ENCODE measurements around the gene ERCC6L. TPM values are rescaled to one million over a fixed set of nuclear protein-coding genes. Genes with fewer than 3 reads are reported as not detected.

Gene ERCC6L, protein sequence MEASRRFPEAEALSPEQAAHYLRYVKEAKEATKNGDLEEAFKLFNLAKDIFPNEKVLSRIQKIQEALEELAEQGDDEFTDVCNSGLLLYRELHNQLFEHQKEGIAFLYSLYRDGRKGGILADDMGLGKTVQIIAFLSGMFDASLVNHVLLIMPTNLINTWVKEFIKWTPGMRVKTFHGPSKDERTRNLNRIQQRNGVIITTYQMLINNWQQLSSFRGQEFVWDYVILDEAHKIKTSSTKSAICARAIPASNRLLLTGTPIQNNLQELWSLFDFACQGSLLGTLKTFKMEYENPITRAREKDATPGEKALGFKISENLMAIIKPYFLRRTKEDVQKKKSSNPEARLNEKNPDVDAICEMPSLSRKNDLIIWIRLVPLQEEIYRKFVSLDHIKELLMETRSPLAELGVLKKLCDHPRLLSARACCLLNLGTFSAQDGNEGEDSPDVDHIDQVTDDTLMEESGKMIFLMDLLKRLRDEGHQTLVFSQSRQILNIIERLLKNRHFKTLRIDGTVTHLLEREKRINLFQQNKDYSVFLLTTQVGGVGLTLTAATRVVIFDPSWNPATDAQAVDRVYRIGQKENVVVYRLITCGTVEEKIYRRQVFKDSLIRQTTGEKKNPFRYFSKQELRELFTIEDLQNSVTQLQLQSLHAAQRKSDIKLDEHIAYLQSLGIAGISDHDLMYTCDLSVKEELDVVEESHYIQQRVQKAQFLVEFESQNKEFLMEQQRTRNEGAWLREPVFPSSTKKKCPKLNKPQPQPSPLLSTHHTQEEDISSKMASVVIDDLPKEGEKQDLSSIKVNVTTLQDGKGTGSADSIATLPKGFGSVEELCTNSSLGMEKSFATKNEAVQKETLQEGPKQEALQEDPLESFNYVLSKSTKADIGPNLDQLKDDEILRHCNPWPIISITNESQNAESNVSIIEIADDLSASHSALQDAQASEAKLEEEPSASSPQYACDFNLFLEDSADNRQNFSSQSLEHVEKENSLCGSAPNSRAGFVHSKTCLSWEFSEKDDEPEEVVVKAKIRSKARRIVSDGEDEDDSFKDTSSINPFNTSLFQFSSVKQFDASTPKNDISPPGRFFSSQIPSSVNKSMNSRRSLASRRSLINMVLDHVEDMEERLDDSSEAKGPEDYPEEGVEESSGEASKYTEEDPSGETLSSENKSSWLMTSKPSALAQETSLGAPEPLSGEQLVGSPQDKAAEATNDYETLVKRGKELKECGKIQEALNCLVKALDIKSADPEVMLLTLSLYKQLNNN
- polyA plus RNA-seq (2013, experiment 1 of 2; ENCODE audit: insufficient read length): 3.2 TPM
- polyA plus RNA-seq (2013, experiment 2 of 2; ENCODE audit: insufficient read length): 3.3 TPM

DNA sequence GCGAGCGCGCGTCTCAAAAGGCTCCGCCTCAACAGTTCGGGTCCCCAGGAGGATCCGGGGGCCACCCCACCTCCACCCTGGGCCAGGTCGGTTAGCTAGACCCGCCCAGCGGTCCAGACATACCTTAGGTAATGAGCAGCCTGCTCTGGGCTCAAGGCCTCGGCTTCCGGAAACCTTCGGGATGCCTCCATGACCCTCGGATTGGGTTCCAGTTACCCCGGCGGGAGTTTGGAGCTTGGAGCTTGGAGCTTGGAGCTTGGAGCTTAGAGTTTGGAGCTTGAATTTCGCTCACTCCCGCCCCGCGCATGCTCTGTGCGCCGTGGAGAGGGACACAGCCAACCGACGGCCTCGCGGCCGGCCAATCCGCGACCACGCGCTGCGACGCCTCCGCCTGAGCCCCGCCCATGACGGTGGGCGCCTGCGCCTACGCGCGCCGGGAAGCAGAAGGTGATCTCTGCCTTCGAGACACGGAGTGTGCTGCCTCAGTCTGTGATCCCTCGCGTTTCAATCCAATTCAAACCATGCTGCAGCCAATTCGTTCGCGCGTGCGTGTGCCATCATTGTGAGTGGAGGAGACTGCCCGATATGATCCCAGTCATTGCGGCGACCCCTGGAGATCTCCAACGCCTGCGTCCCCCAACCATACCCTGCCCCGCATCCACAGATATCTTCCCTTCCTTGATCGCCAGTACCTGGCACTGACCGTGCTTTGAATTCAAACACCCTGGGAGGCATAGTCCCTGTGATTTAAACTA is at the start of gene ERCC6L:
Gene ERCC6L (minus strand): TSS at position 307 of the 755 bp plus-strand sequence. CDS start 116 bp downstream, at position 191.
- DNase-seq: peak; percentile 85

DNA sequence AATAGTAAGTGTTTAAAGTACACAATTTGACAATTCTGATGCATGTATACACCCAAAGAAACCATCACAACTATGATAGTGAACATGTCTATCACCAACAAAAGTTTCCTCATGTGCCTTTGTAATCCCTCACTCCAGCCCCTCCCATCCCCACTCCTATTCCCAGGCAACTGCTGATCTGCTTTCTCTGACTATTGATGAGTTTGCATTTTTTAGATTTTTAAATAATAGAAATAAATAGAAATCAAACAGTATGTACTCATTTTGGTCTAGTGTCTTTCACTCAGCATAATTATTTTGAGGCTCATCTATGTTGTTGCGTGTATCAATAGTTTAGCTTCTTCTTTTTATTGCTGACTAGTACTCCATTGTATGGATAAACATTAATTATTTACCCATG is 43.5 kb upstream of the ERCC6L start:
- no peak for DNase-seq

DNA sequence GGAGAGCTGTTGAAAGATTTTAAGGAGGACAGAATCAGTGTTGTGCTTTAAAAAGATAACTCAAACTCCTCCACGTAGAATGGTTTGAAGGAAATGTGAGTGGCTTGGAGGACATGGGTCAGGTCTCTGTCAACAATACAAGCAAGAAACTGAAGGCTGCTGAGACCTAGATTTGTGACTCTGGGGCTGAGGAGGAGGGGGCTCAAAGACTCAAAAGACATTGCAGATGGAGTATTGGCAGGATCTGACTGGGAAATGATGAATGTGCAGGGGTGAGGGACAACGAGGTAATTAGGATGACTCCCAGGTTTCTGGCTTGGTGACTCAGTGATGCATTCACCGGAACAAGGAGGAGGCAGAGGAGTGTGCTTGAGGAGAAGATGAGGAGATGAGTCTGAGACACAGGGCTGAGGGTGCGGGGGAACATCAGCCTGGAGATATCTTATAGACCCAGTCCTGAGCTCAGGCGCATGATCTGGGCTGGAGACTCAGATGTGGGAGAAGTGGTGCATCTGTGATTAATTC is 41.6 kb upstream of the ERCC6L start:
- peak; percentile 22 for DNase-seq

DNA sequence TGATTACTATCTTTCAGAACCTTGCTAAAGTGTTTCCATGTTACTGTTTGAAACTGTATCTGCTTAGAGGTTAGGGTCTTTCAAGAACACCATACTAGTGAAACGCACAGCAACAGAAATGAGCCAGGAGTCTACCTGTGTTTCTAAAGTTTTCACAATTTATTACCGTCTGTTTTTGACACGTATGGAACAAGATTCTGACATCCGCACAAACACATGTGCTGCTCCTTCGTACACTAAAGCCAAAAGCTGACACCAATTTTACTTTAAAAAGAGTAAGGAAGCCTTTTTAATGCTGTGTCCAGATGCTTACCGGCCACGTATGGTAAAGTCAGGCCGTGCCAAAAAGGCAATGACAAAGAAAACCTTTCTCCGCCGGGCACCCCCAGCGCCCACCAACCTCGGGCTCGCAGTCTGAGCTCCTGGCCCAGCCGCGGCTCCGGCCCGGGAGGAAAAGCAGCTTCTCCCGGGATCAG is 37.7 kb upstream of the ERCC6L start:
- no peak for DNase-seq

DNA sequence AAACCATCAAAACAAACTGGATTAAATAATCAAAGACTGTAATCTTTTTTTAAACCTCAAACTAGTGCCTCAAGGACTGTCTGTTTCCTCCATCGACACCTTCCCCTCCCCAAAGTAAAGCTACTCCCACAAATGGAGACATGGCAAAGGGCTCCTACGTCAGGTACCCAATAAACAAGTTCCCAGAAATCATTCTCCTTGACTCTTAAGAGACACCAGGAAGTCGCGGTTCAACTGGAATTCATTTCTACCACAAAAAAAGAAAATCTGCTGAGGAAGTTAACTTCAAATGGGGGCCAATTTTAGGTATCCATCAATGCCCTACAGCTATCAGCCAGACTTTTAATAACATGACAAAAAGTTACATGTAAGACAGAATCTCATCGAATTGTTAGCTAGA is 35.7 kb upstream of the ERCC6L start:
- DNase-seq: no peak

DNA sequence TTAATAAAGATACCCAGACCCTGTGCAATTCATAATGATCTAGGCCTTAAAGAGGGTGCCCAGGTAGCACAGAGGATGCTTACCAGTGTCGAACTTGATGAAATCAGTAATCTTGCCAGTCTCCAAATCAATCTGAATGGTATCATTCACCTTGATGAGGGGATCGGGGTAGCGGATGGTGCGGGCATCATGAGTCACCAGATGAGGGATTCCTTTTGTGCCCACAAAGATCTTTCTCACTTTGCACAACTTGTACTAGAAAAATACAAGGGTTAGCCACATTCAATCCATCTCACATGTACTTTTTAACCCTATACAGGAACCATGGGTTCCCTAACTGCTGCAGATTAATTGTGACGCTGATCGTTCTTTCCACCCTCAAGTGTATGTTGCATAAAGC is 34.9 kb upstream of the ERCC6L start:
- no peak for DNase-seq

DNA sequence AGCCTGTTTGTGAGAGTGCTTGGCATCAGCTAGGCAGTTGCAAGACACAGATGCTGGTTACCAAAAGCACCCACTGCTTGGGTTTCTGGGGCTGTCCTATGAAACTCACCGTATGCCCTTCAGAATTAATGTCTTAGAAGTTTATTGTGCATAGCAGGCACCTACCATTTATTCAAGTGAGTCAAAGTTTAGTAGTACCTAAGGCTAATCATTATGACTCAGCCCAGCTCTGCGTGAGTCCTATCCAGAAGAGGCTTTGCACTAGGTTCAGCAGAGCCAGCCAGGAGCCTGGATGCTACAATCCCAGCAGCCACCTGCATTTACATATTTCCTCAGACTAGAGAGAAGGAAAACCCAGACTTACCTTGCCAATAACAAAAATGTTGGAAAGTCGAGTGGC is 34.0 kb upstream of the ERCC6L start:
- no peak for DNase-seq

DNA sequence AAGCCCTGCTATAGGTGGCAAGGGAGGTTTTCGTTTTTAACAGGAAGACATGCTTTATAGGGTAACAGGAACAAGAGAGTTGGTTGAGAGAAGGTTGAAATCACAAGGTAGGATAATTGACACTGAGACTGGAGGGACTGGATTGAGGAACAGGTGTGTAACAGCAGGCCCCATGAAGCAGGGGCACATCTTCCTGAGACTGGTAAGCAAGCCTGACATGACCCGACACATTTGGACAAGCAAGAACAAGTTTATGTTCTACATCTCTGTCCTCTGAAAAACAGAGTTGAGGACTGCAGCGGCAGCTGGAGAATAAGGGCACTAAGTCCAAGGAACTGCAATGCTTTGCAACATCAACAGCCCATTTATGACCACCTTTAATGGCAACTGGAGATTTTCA is 33.0 kb upstream of the ERCC6L start:
- DNase-seq: no peak

DNA sequence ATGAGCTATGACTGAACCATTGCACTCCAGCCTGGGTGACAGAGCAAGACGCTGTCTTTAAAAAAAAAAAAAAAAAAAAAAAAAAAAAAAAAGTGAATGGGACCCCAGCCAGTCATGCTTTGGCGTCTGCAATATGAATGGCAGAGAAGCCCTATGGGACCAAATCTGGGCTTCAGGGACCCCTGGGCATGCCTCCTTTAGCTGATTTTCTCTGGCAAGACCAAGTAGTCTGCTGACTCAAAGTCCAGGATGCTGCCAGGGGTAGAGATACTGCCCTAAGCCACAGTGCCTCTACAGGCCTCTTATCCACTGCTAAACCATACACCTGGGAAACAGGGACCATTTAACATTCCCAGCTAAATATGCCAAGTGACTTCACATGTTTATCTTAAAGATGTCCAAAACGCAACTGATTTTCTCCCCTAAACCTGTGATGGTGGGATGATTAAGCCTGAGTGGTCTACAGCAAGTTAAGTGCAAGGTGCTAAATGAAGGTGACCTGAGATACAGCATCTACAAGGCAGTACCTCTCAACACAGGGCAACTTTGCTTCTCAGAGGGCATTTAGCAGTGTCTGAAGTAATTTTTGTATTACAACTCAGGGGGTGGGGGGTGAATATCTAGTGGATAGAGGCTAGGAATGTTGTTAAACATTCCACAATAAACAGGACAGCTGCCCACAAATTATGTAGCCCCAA is 32.4 kb upstream of the ERCC6L start:
- no peak for DNase-seq

DNA sequence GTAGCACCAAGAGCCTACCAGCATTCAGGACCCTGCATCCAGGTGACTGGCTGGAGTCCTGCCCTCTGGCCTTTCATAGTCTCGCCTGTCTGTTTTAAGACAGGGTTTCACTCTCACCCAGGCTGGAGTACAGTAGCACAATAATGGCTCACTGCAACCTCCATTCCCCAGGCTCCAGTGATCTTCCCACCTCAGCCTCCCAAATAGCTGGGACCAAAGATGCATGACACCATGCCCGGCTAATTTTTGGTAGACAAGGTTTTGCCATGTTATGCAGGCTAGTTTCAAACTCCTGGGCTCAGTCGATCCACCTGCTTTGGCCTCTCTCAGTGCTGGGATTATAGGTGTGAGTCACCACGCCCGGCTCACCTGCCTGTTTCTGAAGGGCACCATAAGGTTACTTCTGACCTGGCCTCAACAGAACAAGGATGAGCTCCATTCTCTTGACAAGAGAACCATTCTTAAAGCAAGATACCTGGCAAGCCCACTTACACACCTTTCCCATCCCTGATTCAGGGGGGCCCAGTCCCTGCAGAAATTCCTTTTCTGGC is 31.6 kb upstream of the ERCC6L start:
- DNase-seq: no peak

DNA sequence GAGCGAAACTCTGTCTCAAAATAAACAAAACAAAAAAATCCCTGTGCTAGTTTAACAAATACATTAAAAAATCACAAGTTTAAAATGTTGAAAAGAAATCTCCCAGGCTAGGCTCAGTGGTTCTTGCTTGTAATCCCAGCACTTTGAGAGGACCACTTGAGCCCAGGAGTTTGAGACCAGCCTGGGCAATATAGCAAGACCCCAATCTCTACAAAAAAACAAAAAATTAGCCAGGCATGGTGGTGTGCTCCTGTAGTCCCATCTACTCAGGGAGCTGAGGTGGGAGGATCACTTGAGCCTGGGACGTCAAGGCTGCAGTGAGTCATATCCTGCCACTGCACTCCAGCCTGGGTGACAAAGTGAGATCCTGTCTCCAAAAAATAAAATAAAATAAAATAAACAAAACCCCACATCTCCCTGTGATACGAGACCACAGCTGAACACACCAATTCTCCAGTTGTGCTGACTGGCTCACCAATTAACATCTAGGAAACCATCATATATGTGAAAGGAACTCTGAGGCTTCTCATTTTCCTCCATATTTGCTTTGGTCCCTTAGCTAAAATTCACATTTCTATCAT is 30.9 kb upstream of the ERCC6L start:
- DNase-seq: peak; percentile 42

DNA sequence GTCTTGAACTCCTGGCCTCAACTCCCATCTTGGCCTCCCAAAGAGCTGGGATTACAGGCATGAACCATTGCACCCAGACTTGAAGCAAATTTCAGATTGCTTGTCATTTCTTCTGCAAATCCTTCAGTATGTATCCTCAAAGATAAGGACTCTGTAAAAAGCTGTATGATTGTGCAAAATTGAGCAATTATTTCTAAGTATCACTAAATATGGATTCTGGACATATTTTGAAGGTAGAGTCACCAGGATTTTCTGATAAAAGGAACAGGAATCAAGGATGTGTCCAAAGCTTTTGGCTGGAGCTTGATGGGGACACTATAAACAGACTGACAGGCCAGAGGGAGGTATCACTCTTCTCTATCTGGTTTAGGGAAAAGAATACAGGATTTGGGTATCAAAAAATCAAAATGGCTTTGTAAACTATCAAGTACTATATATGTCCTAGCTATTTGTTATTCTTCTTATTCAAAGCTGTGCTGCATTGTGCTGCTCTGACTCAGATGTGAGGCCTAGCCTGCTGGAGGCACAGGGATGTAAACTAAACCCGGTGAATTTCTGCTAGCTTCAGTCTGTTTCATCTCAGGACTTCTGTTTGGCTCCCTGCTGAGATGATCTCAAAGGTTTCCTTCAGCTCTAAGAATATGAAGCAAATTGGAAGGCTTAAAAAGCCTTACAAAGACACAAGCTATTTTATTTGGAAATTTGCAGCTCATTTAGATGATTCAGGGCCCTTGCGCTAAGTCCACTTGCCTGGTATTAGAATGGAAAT is 30.0 kb upstream of the ERCC6L start:
- peak; percentile 46 for DNase-seq

DNA sequence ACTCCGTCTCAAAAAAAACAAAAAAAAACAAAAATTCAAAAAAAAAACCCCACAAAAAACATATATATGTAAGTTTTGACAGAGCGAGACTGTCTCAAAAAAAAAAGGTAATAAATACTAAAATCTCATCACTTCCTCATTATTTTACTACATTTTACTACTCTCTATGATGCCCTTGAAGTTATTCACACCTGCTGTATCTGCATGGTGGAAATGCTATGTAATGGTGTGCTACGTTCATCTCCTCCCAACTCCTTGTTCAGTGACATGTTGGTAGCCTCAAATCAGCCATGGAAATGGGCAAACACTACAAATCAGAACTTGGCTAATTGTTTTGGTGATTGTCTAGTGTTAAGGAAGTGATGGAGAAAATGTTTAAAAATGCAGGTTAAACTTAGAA is 26.4 kb upstream of the ERCC6L start:
- DNase-seq: no peak

DNA sequence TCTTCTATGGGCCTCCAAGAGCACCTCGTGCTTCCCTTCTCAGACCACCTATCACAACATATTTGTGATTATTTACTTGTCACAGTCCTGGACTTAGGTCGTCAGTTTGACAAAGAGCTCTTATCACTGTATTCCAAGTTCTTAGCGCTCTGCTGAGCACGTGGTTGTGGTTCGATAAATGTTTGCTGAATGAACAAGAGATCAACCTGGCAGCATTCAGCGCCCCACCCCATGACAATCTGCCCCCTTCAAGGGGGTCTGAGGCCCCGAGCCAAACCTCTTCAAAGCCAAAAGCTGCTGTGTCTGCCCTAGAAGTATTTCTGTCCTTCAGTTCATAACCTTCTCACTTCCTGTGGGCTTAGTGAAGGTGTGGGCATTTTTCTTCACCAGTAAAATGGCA is 23.2 kb upstream of the ERCC6L start:
- no peak for DNase-seq

DNA sequence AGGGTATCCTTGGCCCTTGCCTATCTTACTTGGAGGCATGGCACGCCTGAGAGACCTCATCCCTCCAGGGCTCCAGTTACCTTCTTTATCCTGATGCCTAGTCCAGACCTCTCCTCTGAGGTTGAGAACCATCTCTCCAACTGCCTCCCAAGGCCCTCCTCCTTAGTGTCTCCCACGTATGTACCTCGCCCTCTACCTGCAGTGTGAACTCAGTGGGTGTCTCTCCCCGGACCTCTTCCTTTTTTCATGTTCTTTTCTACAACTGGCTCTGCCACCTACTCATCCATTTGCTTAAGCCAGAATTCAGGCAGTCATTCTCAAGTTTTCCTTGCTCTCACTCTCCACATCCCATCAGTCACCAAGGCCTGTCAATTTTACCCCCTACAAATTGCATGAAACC is 21.6 kb upstream of the ERCC6L start:
- DNase-seq: no peak

DNA sequence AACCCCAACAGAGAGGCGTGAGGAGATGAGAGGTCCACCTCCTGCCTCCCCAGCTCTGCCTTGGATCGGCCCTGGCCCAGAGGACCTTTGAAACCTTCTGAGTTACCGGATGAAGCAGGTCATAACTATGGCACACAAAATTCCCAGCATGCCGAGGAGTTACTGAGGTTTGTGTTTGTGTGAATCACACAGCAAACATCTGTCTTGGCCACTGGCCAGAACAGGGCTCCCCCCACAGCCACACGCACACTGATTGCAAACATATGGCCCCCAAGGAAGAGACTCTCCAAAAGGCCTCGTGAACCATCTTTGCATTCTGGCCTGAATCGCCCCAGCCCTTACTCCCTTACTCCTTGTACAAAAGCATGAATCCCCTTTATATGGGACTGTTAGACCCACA is 19.3 kb upstream of the ERCC6L start:
- peak; percentile 83 for DNase-seq

DNA sequence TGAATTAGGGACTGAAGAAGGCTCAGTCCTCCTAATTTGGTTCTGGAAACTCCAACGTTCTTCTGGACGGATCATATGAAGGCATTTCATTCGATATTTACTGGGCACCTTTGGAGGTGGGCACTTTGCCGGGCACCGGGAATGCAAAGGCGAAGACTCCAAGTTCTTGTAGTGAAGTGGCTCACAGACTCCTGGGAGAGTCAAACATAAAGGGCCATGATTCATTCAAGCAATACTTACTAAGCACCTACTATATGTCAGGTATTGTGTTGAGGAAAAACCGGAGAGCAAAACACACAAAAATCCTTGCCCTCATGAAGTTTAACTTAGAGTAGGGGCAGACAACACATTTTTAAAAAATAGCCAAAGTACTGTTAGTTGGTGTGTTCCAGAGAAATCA is 17.0 kb upstream of the ERCC6L start:
- DNase-seq: no peak

DNA sequence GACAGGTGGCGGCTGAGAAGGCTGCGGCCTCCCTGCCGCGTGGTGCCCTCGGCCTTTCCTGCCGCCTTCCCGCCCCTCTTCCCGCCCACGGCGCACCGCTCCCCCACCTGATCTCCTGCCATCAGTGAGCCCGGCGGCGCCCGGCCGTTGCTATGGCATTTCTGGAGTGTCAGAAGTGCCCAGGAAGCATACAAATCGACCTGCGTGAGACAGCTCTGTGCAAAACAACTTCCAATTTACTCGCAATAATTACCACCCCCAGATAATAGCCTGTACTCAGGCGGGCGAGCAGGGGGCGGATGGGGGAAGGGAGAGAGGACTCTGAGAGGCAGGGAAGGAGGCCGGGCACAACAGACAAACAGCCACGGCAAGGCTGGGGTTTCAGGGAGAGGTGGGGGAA is 16.6 kb upstream of the ERCC6L start:
- DNase-seq: no peak

DNA sequence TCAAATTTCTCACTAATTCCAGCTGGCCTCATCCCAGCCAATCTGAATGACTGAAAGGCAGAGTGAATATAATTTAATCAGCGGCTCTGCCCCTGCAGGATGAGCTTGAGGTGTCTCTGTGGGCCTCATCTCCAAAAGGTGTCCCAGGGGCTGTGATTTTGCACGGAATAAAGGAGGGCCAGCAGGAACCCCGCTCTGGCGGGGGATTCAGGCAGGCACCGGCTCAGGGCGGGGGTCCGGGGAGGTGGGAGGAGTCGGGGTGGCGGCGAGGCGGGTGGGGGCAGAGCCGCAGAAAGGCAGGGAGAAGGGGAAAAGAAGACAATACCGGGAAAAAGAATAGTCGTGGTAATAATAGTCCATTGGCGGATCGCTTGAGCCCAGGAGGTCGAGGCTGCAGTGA is 16.0 kb upstream of the ERCC6L start:
- no peak for DNase-seq
